WERI-Rb-1 (cell line): Measurements from ENCODE around the gene FZD1.

ENCODE experiments used
- DNase-seq: peaks from one replicate; pipeline ENCODE4 v3.0.0-alpha.2; 2020
- H3K27ac ChIP-seq: fragments of 250-450 bp; sonication (Bioruptor Pico); 2 replicates; pipeline ENCODE4 v1.5.1; 2020; ENCODE audit warnings: mild to moderate bottlenecking, moderate library complexity
- H3K27me3 ChIP-seq: fragments of 250-450 bp; sonication (Bioruptor Pico); 2 replicates; pipeline ENCODE4 v1.5.1; 2021; ENCODE audit warnings: mild to moderate bottlenecking, low read depth, moderate library complexity; ENCODE audit not compliant: insufficient read depth, severe bottlenecking
- H3K36me3 ChIP-seq: fragments of 250-450 bp; sonication (Bioruptor Pico); 2 replicates; pipeline ENCODE4 v1.5.1; 2020; ENCODE audit warnings: mild to moderate bottlenecking, moderate library complexity
- H3K4me3 ChIP-seq: 2 replicates; pipeline ENCODE4 v1.5.1; 2011; ENCODE audit warnings: low read depth, mild to moderate bottlenecking, control low read depth, low read length
- H3K9me3 ChIP-seq: fragments of 250-450 bp; sonication (Bioruptor Pico); 2 replicates; pipeline ENCODE4 v1.5.1; 2021; ENCODE audit warnings: mild to moderate bottlenecking, moderate library complexity; ENCODE audit not compliant: severe bottlenecking
- CTCF ChIP-seq: IDR thresholded peaks from 2 replicates; pipeline ENCODE4 v1.5.1; 2011; ENCODE audit warnings: low read depth, mild to moderate bottlenecking, control low read depth, inconsistent platforms, low read length

The FZD1 gene

GRCh38 chr7:91288208-91288824 lies 24.1 kb downstream of the FZD1 start:
- H3K36me3 ChIP-seq, result no peaks in the 10 kb centered on the region
- DNase-seq, result peak; percentile 64
- no peak overlapping the region for H3K27ac ChIP-seq

GRCh38 chr7:91289633-91290254 lies 25.5 kb downstream of the FZD1 start:
- Histone ChIP-seq H3K9me3 (no peaks in the 10 kb centered on the region), H3K27me3 (no peaks in the 10 kb centered on the region), H3K36me3 (no peaks in the 10 kb centered on the region), H3K4me3 (no peak overlapping the region), H3K27ac (no peak overlapping the region)
- TF ChIP-seq CTCF, result no peak
- DNase-seq, result no peak

More at GRCh38 chr7:91288208-91288824, 24.1 kb downstream of the FZD1 start:
- TF ChIP-seq CTCF, result peak; percentile 73
- Histone ChIP-seq H3K27me3 (no peaks in the 10 kb centered on the region), H3K9me3 (no peaks in the 10 kb centered on the region), H3K4me3 (no peak overlapping the region)

GRCh38 chr7:91291302-91291701 lies 27.1 kb downstream of the FZD1 start:
- no peak overlapping the region for H3K4me3 ChIP-seq
- no peaks in the 10 kb centered on the region for H3K9me3 ChIP-seq
- H3K36me3 ChIP-seq, result no peaks in the 10 kb centered on the region
- no peaks in the 10 kb centered on the region for H3K27me3 ChIP-seq
- TF ChIP-seq CTCF, result no peak
- H3K27ac ChIP-seq, result no peak overlapping the region
- DNase-seq, result no peak

- Histone ChIP-seq H3K9me3 (no peaks in the 10 kb centered on the region), H3K36me3 (no peaks in the 10 kb centered on the region), H3K27ac (no peak overlapping the region), H3K4me3 (no peak overlapping the region), H3K27me3 (no peaks in the 10 kb centered on the region)
- TF ChIP-seq CTCF, result peak; percentile 22; the same call in 1 of the 2 replicates
- no peak for DNase-seq
Measured at GRCh38 chr7:91291902-91292301, 27.7 kb downstream of the FZD1 start.

GRCh38 chr7:91292506-91292905 lies 28.3 kb downstream of the FZD1 start:
- no peak overlapping the region for H3K4me3 ChIP-seq
- DNase-seq, result no peak
- H3K9me3 ChIP-seq, result no peaks in the 10 kb centered on the region
- no peak overlapping the region for H3K27ac ChIP-seq
- no peak for TF ChIP-seq CTCF
- H3K27me3 ChIP-seq, result no peaks in the 10 kb centered on the region
- H3K36me3 ChIP-seq, result no peaks in the 10 kb centered on the region

- Histone ChIP-seq H3K4me3 (no peak overlapping the region), H3K36me3 (no peaks in the 10 kb centered on the region), H3K27me3 (no peaks in the 10 kb centered on the region), H3K9me3 (no peaks in the 10 kb centered on the region), H3K27ac (no peak overlapping the region)
- no peak for TF ChIP-seq CTCF
- no peak for DNase-seq
Measured at GRCh38 chr7:91293136-91293535, 28.9 kb downstream of the FZD1 start.
